ENCODE data around the gene TMEM184B. TPM values are rescaled to one million over a fixed set of nuclear protein-coding genes. Genes with fewer than 3 reads are reported as not detected.

TMEM184B gene
- total RNA-seq, 1 experiment from 2014 or later, result 89.7 TPM

GRCh38 chr22:38247713-38248112, 25.1 kb downstream of the TMEM184B start (continued):
- no peak for TF ChIP-seq ZNF416 (CRISPR knock-in tag; IDR thresholded peaks at IDR 0.05)
- no peak for TF ChIP-seq ZNF263 (CRISPR knock-in tag; IDR thresholded peaks at IDR 0.05; ENCODE audit: low read depth)
- TF ChIP-seq, protein P1, sequence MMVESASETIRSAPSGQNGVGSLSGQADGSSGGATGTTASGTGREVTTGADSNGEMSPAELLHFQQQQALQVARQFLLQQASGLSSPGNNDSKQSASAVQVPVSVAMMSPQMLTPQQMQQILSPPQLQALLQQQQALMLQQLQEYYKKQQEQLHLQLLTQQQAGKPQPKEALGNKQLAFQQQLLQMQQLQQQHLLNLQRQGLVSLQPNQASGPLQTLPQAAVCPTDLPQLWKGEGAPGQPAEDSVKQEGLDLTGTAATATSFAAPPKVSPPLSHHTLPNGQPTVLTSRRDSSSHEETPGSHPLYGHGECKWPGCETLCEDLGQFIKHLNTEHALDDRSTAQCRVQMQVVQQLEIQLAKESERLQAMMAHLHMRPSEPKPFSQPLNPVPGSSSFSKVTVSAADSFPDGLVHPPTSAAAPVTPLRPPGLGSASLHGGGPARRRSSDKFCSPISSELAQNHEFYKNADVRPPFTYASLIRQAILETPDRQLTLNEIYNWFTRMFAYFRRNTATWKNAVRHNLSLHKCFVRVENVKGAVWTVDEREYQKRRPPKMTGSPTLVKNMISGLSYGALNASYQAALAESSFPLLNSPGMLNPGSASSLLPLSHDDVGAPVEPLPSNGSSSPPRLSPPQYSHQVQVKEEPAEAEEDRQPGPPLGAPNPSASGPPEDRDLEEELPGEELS (CRISPR knock-in tag; IDR thresholded peaks at IDR 0.05), result no peak
- TF ChIP-seq TEAD4 (CRISPR knock-in tag; IDR thresholded peaks at IDR 0.05), result no peak
- no peak for TF ChIP-seq ZNF232 (CRISPR knock-in tag; IDR thresholded peaks at IDR 0.05)
- no peak for TF ChIP-seq EMX1 (CRISPR knock-in tag; IDR thresholded peaks at IDR 0.05)
- TF ChIP-seq, protein P2, sequence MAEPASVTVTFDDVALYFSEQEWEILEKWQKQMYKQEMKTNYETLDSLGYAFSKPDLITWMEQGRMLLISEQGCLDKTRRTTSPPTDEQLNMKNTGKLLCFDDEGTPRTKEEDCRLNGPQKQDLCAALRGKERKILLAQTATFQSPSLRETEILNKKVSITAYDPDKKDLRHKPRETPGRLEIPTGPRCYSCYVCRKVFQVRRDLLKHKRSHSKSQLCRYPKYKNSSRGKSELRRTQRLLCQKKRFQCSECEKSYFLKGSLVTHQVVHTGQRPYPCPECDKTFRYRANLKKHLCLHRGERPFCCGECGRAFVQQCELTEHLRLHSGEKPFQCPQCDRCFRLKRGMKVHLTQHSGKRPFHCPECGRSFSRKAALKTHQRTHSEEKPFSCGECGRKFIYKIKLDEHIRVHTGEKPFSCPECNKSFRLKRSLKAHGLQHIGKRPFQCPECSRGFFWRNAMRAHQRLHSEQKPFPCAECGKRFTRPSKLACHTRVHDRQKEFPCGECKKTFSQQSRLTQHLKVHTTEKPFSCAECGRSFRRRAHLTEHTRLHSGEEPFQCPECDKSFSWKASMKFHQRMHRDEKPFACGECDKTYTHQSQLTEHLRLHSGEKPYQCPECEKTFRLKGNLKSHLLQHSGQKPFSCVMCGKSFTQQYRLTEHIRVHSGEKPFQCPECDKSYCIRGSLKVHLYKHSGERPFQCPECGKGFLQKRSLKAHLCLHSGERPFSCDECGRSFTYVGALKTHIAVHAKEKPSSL (CRISPR knock-in tag; conservative IDR thresholded peaks at IDR 0.05), result no peak
- TF ChIP-seq CBFB (CRISPR knock-in tag; IDR thresholded peaks at IDR 0.05; ENCODE audit: low read depth), result no peak
- TF ChIP-seq KAT7 (CRISPR knock-in tag; IDR thresholded peaks at IDR 0.05; ENCODE audit: borderline replicate concordance), result no peak
- TF ChIP-seq SOX15 (CRISPR knock-in tag; IDR thresholded peaks at IDR 0.05), result no peak
- TF ChIP-seq ZNF396 (CRISPR knock-in tag; IDR thresholded peaks at IDR 0.05; ENCODE audit: borderline replicate concordance), result no peak
- no peak for TF ChIP-seq ZNF423 (CRISPR knock-in tag; IDR thresholded peaks at IDR 0.05)

GRCh38 chr22:38246692-38247091, 26.1 kb downstream of the TMEM184B start:
- H3K4me1 Mint-ChIP-seq, result peaks cover 2% of the 10 kb centered on the region; the same call in 1 of the 2 replicates
- peaks cover 35% of the 10 kb centered on the region for H3K36me3 Mint-ChIP-seq
- CTCF ChIA-PET, result no interaction called here
- no peaks in the 10 kb centered on the region; the same call in 1 of the 2 replicates for H3K9me3 Mint-ChIP-seq
- H3K4me3 Mint-ChIP-seq, result no peak overlapping the region
- TF ChIP-seq ELF4 (CRISPR knock-in tag; IDR thresholded peaks at IDR 0.05; ENCODE audit: low read depth) (no peak), ESRRA (CRISPR knock-in tag; IDR thresholded peaks at IDR 0.05; ENCODE audit: borderline replicate concordance) (no peak), HMGA2 (CRISPR knock-in tag; IDR thresholded peaks at IDR 0.05) (no peak), ATF2 (CRISPR knock-in tag; IDR thresholded peaks at IDR 0.05; ENCODE audit: borderline replicate concordance, low read depth) (no peak), ATF3 (CRISPR knock-in tag; conservative IDR thresholded peaks at IDR 0.05) (no peak)
- TF ChIP-seq, protein P3, sequence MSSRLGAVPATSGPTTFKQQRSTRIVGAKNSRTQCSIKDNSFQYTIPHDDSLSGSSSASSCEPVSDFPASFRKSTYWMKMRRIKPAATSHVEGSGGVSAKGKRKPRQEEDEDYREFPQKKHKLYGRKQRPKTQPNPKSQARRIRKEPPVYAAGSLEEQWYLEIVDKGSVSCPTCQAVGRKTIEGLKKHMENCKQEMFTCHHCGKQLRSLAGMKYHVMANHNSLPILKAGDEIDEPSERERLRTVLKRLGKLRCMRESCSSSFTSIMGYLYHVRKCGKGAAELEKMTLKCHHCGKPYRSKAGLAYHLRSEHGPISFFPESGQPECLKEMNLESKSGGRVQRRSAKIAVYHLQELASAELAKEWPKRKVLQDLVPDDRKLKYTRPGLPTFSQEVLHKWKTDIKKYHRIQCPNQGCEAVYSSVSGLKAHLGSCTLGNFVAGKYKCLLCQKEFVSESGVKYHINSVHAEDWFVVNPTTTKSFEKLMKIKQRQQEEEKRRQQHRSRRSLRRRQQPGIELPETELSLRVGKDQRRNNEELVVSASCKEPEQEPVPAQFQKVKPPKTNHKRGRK (CRISPR knock-in tag; IDR thresholded peaks at IDR 0.05; ENCODE audit: borderline replicate concordance), result no peak
- TF ChIP-seq, protein P4, sequence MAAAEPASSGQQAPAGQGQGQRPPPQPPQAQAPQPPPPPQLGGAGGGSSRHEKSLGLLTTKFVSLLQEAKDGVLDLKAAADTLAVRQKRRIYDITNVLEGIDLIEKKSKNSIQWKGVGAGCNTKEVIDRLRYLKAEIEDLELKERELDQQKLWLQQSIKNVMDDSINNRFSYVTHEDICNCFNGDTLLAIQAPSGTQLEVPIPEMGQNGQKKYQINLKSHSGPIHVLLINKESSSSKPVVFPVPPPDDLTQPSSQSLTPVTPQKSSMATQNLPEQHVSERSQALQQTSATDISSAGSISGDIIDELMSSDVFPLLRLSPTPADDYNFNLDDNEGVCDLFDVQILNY (CRISPR knock-in tag; IDR thresholded peaks at IDR 0.05), result no peak
- TF ChIP-seq, protein P5, sequence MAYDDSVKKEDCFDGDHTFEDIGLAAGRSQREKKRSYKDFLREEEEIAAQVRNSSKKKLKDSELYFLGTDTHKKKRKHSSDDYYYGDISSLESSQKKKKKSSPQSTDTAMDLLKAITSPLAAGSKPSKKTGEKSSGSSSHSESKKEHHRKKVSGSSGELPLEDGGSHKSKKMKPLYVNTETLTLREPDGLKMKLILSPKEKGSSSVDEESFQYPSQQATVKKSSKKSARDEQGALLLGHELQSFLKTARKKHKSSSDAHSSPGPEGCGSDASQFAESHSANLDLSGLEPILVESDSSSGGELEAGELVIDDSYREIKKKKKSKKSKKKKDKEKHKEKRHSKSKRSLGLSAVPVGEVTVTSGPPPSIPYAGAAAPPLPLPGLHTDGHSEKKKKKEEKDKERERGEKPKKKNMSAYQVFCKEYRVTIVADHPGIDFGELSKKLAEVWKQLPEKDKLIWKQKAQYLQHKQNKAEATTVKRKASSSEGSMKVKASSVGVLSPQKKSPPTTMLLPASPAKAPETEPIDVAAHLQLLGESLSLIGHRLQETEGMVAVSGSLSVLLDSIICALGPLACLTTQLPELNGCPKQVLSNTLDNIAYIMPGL (CRISPR knock-in tag; IDR thresholded peaks at IDR 0.05), result no peak
- DNase-seq (ENCODE audit: low spot score), result no peak
- H3K27ac Mint-ChIP-seq, result no peak overlapping the region
- POLR2A ChIA-PET, result no interaction called here
- no peak for ATAC-seq
- H3K27me3 Mint-ChIP-seq (ENCODE audit: low read depth), result no peaks in the 10 kb centered on the region

All from WTC11 (cell line).